Neural cell (in vitro differentiated cells): Measurements from ENCODE around the gene COX11.

Experiments used
- CTCF ChIP-seq: fragments of 450-650 bp; IDR thresholded peaks from 2 replicates; pipeline ENCODE4 v1.5.1; 2014; ENCODE audit warnings: antibody characterized with exemption, mild to moderate bottlenecking, moderate library complexity; ENCODE audit not compliant: poor library complexity, severe bottlenecking
- EP300 ChIP-seq: fragments of 450-650 bp; conservative IDR thresholded peaks from 2 replicates; pipeline ENCODE4 v1.6.1; 2014; ENCODE audit warnings: antibody characterized with exemption, mild to moderate bottlenecking, moderate library complexity; ENCODE audit not compliant: poor library complexity, severe bottlenecking
- EZH2 ChIP-seq: fragments of 200-600, 300-800 bp; shearing (Covaris generic), sonication (generic); IDR thresholded peaks from 2 replicates; pipeline ENCODE4 v1.6.1; 2014; ENCODE audit warnings: antibody characterized with exemption, low read length, borderline replicate concordance, mild to moderate bottlenecking; ENCODE audit not compliant: insufficient read depth, poor library complexity, severe bottlenecking
- MXI1 ChIP-seq: fragments of 450-650 bp; conservative IDR thresholded peaks from 2 replicates; pipeline ENCODE4 v1.6.1; 2014; ENCODE audit warnings: antibody characterized with exemption, mild to moderate bottlenecking; ENCODE audit not compliant: poor library complexity, severe bottlenecking
- POLR2AphosphoS5 ChIP-seq: IDR thresholded peaks from 2 replicates; pipeline ENCODE4 v1.6.1; 2012
- REST ChIP-seq: IDR thresholded peaks from 2 replicates; pipeline ENCODE4 v1.6.1; 2012; ENCODE audit warnings: borderline replicate concordance
- SMC3 ChIP-seq: fragments of 450-650 bp; conservative IDR thresholded peaks from 2 replicates; pipeline ENCODE4 v1.6.1; 2014; ENCODE audit warnings: antibody characterized with exemption, mild to moderate bottlenecking, moderate library complexity; ENCODE audit not compliant: poor library complexity

GRCh38 chr17:54941285-54941684 is 27.2 kb downstream of the COX11 start:
- TF ChIP-seq EP300 (no peak), EZH2 (no peak), CTCF (no peak), MXI1 (no peak), POLR2AphosphoS5 (no peak), REST (no peak), SMC3 (no peak)
